ENCODE data around the gene EHD3. TPM values are rescaled to one million over a fixed set of nuclear protein-coding genes. Genes with fewer than 3 reads are reported as not detected.

Gene EHD3
- total and polyA plus RNA-seq, 4 donors: 7.2 to 20.2 (median 13.2) TPM

DNA sequence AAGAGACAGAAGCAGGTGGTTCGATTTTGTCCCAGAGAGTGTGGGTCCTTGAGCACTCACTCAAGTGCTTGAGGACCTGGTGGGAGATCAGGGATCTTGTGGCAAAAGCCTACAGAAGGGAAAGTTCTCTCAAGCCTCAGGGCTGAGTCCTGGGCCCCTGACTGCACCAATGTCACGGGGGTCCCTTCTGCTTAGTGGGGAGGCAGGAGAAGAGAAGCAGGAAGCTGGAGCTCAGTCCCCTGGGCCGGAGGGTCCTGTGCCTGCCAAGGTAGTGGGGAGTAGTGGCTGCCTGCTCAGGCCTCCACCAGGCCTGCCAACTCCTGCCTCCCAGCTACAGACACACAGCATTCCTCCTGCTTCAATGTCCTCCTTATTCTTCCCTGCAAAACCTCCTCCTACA is 28.3 kb upstream of the EHD3 start:
- no peaks in the 10 kb centered on the region for H3K9me3 ChIP-seq (ENCODE audit: control insufficient read depth in 4 of 4, low read length in 3 of 4)
- no peak for DNase-seq (ENCODE audit: low spot score)
- H3K4me3 ChIP-seq (ENCODE audit: low read depth in 1 of 3, low read length in 3 of 3): no peak overlapping the region
- 90% methylated on average over 3 of the region's 3 CpGs for WGBS
- TF ChIP-seq NR2F2 (IDR thresholded peaks at IDR 0.05) (no peak), TAF1 (conservative IDR thresholded peaks at IDR 0.05) (no peak), FOXA2 (IDR thresholded peaks at IDR 0.05) (no peak), FOXA1 (IDR thresholded peaks at IDR 0.05) (no peak), SP1 (IDR thresholded peaks at IDR 0.05) (no peak), YY1 (IDR thresholded peaks at IDR 0.05) (no peak), HNF4A (conservative IDR thresholded peaks at IDR 0.05) (no peak), EGR1 (IDR thresholded peaks at IDR 0.05; ENCODE audit: low read depth in 2 of 2) (no peak), RXRA (IDR thresholded peaks at IDR 0.05) (no peak)
- TF ChIP-seq, protein P1, sequence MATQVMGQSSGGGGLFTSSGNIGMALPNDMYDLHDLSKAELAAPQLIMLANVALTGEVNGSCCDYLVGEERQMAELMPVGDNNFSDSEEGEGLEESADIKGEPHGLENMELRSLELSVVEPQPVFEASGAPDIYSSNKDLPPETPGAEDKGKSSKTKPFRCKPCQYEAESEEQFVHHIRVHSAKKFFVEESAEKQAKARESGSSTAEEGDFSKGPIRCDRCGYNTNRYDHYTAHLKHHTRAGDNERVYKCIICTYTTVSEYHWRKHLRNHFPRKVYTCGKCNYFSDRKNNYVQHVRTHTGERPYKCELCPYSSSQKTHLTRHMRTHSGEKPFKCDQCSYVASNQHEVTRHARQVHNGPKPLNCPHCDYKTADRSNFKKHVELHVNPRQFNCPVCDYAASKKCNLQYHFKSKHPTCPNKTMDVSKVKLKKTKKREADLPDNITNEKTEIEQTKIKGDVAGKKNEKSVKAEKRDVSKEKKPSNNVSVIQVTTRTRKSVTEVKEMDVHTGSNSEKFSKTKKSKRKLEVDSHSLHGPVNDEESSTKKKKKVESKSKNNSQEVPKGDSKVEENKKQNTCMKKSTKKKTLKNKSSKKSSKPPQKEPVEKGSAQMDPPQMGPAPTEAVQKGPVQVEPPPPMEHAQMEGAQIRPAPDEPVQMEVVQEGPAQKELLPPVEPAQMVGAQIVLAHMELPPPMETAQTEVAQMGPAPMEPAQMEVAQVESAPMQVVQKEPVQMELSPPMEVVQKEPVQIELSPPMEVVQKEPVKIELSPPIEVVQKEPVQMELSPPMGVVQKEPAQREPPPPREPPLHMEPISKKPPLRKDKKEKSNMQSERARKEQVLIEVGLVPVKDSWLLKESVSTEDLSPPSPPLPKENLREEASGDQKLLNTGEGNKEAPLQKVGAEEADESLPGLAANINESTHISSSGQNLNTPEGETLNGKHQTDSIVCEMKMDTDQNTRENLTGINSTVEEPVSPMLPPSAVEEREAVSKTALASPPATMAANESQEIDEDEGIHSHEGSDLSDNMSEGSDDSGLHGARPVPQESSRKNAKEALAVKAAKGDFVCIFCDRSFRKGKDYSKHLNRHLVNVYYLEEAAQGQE (IDR thresholded peaks at IDR 0.05): no peak
- TF ChIP-seq, protein P2, sequence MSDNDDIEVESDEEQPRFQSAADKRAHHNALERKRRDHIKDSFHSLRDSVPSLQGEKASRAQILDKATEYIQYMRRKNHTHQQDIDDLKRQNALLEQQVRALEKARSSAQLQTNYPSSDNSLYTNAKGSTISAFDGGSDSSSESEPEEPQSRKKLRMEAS (IDR thresholded peaks at IDR 0.05): no peak
- TF ChIP-seq, protein P3, sequence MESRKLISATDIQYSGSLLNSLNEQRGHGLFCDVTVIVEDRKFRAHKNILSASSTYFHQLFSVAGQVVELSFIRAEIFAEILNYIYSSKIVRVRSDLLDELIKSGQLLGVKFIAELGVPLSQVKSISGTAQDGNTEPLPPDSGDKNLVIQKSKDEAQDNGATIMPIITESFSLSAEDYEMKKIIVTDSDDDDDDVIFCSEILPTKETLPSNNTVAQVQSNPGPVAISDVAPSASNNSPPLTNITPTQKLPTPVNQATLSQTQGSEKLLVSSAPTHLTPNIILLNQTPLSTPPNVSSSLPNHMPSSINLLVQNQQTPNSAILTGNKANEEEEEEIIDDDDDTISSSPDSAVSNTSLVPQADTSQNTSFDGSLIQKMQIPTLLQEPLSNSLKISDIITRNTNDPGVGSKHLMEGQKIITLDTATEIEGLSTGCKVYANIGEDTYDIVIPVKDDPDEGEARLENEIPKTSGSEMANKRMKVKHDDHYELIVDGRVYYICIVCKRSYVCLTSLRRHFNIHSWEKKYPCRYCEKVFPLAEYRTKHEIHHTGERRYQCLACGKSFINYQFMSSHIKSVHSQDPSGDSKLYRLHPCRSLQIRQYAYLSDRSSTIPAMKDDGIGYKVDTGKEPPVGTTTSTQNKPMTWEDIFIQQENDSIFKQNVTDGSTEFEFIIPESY (IDR thresholded peaks at IDR 0.05): no peak
- H3K4me1 ChIP-seq (ENCODE audit: control insufficient read depth in 4 of 4, insufficient read depth in 4 of 4, low read length in 3 of 4): no peaks in the 10 kb centered on the region
- no peaks in the 10 kb centered on the region for H3K27me3 ChIP-seq (ENCODE audit: control insufficient read depth in 4 of 4, insufficient read depth in 4 of 4, low read length in 3 of 4)
- H3K9ac ChIP-seq (ENCODE audit: low read depth in 1 of 2, low read length in 2 of 2): no peak overlapping the region
- H3K27ac ChIP-seq (ENCODE audit: low read depth in 1 of 2, low read length in 2 of 2): no peak overlapping the region
- H3K36me3 ChIP-seq (ENCODE audit: control insufficient read depth in 4 of 4, insufficient read depth in 3 of 4, low read depth in 1 of 4, low read length in 3 of 4): no peaks in the 10 kb centered on the region

DNA sequence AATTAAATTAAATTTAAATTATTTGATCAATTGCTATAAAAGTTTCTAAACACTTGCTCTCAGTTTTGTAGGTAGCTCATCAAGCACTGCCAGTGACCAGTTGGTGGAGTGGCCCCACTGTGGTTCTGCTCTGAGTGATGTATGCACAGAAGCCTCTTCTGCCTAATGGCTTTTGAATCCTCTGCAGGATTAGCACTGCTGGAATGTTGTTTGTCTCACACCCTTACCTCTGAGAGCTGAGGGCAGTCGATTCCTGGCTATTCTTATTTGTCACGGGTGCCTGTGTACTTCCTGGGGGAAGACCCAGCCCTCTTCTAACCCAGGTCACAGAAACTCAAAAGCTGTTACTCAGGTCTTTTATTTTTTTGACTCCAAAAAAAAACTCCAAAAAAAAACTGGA is 26.2 kb upstream of the EHD3 start:
- TF ChIP-seq, protein P4, sequence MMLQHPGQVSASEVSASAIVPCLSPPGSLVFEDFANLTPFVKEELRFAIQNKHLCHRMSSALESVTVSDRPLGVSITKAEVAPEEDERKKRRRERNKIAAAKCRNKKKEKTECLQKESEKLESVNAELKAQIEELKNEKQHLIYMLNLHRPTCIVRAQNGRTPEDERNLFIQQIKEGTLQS (IDR thresholded peaks at IDR 0.05): no peak
- no peak for TF ChIP-seq RXRA (IDR thresholded peaks at IDR 0.05)
- TF ChIP-seq FOXA2 (IDR thresholded peaks at IDR 0.05): no peak
- TF ChIP-seq EGR1 (IDR thresholded peaks at IDR 0.05; ENCODE audit: low read depth in 2 of 2): no peak
- no peak for TF ChIP-seq FOXA1 (IDR thresholded peaks at IDR 0.05)
- no peak for TF ChIP-seq HNF4A (conservative IDR thresholded peaks at IDR 0.05)
- TF ChIP-seq NR2F2 (IDR thresholded peaks at IDR 0.05): no peak
- TF ChIP-seq, protein P2 (IDR thresholded peaks at IDR 0.05): no peak
- no peak for TF ChIP-seq YY1 (IDR thresholded peaks at IDR 0.05)
- no peak for TF ChIP-seq RAD21 (IDR thresholded peaks at IDR 0.05)
- no peak for TF ChIP-seq JUND (IDR thresholded peaks at IDR 0.05)
- no peak for DNase-seq (ENCODE audit: low spot score)
- Histone ChIP-seq H3K27me3 (ENCODE audit: control insufficient read depth in 4 of 4, insufficient read depth in 4 of 4, low read length in 3 of 4) (no peaks in the 10 kb centered on the region), H3K4me3 (ENCODE audit: low read depth in 1 of 3, low read length in 3 of 3) (no peak overlapping the region), H3K9ac (ENCODE audit: low read depth in 1 of 2, low read length in 2 of 2) (no peak overlapping the region), H3K36me3 (ENCODE audit: control insufficient read depth in 4 of 4, insufficient read depth in 3 of 4, low read depth in 1 of 4, low read length in 3 of 4) (no peaks in the 10 kb centered on the region), H3K27ac (ENCODE audit: low read depth in 1 of 2, low read length in 2 of 2) (no peak overlapping the region), H3K4me1 (ENCODE audit: control insufficient read depth in 4 of 4, insufficient read depth in 4 of 4, low read length in 3 of 4) (no peaks in the 10 kb centered on the region), H3K9me3 (ENCODE audit: control insufficient read depth in 4 of 4, low read length in 3 of 4) (no peaks in the 10 kb centered on the region)
- WGBS: 69% methylated on average over 2 of the region's 2 CpGs
